Activated CD8-positive, alpha-beta memory T cell treated with anti-CD3 and anti-CD28 coated beads for 36 hours (primary cell): ENCODE data around the gene HMGCS2. TPM values are rescaled to one million over a fixed set of nuclear protein-coding genes. Genes with fewer than 3 reads are reported as not detected.

Experiments
- CTCF ChIA-PET: fragments of 350-600 bp; sonication (Branson Sonifier 250); formaldehyde crosslinking; loops from one replicate; lab custom pipeline; 2021; ENCODE audit warnings: antibody characterized with exemption; lab: Charles Lee
- POLR2A ChIA-PET: fragments of 350-600 bp; sonication (Branson Sonifier 250); formaldehyde crosslinking; loops from one replicate; lab custom pipeline; 2021; ENCODE audit warnings: antibody characterized with exemption; lab: Charles Lee
- total RNA-seq, 2 experiments: library from RNA; stranded (reverse); gene quantifications; one replicate each; pipeline ENCODE4 v1.2.3, GENCODE V29; 2021

HMGCS2 gene
- total RNA-seq, result not detected

DNA sequence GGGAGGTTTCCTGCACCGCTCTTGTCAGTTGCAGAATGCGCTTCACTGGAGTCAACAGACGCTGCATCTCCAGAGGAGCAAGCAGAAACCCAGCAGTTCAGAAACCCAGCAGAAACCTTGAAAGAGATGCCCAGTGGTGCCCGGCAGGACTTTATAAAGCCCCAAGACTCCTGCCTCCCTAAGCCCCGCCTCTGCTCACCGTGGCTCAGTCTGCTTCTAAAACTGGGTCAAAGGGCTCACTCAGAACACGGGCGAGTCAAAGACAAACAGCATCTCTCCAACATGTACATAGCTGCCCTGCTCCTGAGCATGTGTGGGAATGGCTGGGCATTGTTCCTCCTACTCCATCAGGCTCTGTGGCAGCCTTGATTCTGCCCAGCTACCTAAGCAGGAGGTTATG, at the start of gene HMGCS2:
HMGCS2 (minus strand) TSS at position 128 of the 400 bp plus-strand sequence; CDS start at position 67, 61 bp downstream.
- ChIA-PET CTCF (no interaction called here), POLR2A (no interaction called here)

DNA sequence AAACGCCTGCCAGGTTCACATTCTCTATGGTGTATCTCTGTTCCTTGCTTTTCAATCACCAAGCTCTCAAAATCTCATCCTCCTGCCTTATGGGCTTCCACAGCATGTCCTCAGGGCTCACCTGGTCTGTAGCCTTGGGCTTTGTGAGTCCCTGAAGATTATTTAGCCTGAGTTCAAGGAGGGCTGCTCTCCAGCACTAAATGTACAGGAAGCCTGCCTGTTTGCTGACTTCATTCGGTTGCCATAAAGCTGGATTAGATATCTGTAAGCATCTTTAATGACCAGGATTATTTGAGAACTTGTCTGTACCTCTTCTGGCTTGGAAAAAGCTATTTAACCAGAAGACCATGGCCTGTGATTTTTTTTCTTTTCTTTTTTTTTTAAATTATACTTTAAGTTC, 49.5 kb upstream of the HMGCS2 start:
- ChIA-PET CTCF (no interaction called here), POLR2A (no interaction called here)

DNA sequence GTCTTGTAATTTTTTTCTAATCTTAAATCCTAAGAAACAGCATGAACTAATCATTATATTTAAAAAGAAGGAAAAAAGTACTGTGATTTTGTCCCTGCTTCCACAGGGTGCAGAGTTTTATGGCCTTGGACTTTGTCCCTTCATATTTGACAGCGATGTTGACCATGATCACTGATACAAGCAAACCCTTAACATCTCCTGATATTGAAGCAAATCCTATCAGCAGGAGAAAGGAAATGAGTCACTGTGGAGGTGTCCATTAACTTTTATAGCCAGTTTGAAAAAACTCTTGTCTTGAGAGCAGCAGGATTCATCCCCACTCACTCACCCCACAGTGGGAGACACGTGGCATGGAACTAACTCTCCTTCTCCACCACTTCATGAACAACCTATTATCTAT, 47.7 kb upstream of the HMGCS2 start:
- CTCF ChIA-PET, result no interaction called here
- POLR2A ChIA-PET, result no interaction called here

DNA sequence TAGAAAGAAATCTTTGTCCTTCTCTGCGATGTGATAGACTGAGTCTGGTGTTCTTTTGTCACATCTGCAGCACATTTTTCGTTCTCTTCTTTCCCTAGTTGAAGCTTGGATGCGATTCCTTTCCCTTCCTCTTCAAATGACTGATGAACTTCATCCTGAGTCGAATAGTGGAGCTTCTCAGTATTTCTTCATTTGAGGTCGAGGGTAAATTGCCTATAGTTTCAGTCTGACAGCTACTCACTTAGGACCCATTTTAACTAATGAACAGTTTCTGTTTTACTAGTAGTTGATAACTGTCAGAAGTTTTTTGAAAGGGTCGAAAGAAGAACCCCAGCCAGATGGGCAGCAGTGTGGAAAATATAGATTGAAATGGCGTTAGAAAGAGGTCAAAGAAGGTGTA, 47.2 kb upstream of the HMGCS2 start:
- POLR2A ChIA-PET, result no interaction called here
- CTCF ChIA-PET, result no interaction called here

DNA sequence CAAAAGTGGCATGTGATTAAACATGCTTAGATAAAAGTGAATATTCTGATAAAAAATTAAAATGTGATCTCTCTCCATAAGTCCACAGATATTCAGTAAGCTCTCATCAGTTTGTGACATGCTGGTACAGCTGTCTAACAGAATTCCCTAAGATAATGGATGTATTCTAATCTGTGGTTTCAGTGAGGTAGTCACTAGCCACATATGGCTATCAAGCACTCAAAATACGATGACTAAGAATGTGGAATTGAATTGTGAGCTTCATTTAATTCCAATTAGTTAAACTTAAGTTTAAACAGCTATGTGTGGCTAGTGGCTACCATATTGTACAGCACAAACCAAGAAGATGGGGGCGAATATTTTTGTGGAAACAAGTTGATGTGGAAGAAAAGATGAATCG, 46.7 kb upstream of the HMGCS2 start:
- ChIA-PET CTCF (no interaction called here), POLR2A (no interaction called here)

DNA sequence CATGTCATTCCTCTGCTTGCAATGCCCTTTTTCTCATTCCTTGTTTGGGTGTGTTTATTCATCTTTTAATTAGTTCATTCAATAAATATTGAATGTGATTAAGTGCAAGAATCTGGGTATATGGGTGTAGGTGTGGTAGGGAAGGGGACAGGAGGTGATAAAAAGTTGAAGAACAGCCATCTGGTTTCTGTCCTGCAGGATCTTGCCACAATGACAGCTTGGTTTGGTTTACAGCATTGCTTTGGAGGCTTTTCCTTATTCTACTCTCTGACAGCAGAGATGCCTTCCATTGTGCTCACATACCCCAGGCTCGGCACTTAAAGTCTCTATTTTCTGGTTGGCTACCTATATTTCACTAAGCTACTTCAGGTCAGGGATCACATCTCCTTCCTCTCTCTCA, 45.6 kb upstream of the HMGCS2 start:
- ChIA-PET CTCF (interaction anchor here (0.9 kb wide), 1 partner anchor 13 kb away, joined by 3 read pairs; no protein-coding TSS in a partner anchor), POLR2A (interaction anchor here (0.7 kb wide), 1 partner anchor 44 kb away, joined by 3 read pairs; no protein-coding TSS in a partner anchor)

DNA sequence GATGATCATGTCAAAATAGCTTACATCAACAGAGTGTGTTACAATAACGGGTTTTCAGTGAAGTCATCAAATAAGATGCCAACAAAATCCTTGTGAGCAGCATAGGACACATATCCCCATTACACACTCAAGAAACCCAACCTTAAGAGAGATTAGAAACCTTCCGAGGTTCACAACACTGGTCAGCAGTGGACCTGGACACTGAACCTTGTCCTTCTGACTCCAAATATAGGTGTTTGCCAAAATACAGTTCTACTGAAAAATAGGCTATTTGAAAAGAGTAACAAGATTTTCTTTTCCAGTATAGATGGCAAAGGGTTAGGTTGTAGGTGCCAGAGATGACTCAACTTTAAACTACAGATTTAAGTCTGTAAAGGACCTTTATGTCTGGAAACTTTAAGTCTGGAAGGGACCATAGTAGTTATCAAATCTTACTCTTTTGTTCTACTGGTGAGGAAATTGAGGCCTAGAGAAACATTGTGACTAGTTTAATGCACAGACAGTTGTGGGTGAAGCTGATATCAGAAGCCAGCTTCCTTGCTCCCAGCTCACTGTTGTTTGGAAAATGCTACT, 43.4 kb upstream of the HMGCS2 start:
- CTCF ChIA-PET, result no interaction called here
- POLR2A ChIA-PET, result no interaction called here

DNA sequence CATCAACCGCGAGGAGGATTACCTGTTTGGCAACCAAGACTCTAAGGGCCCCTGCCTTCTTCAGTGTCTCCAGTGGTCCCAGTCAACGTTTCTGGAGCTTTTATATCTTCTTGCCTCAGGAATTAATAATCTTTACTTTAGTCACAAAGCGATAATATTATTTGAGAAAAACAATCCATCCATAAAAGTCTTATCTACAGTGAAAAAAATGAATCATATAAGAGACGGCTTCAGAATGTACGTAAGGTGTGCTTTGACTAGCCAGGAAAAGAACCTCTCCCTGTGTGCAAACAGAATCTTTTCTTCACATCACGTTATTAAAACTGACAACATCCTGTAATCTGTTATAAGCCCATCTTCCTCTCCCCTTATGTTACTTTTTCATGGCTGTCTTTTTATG, 42.7 kb upstream of the HMGCS2 start, which contains the start of gene REG4:
REG4 (minus strand) TSS at position 74 of the 400 bp plus-strand sequence. CDS start 2,691 bp downstream, outside the sequence.
- POLR2A ChIA-PET, result no interaction called here
- CTCF ChIA-PET, result no interaction called here

DNA sequence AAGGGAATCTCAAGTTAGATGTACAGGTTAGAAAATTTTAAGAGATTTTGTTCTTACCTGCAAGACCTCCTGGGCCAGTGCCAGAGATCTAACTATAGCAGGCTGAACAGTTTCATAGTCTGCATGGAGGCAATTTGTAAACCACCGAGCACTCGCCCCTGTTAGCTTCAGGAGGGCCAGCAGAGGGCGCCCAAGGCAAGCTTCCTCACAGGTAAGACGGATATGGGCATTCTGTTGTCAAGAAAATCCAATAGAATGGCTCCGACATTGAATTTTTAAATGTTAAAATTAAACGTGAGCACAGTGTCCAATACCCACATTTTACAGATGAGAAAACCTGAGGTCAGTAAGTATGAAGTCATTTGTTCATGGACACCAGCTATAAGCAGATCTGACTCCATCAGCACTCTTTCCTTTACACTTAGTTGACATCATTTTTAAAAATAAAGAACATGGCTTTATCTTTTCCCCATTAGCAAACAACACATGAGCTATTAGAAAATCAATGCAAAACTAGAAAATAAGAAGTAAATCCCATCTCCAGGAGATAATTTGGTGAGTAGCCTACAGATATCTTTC, 40.4 kb upstream of the HMGCS2 start:
- ChIA-PET CTCF (interaction anchor here (1.0 to 1.4 kb wide), 4 partner anchors 11 to 65 kb away, joined by 3 to 5 read pairs (median 4); no protein-coding TSS in a partner anchor), POLR2A (no interaction called here)

DNA sequence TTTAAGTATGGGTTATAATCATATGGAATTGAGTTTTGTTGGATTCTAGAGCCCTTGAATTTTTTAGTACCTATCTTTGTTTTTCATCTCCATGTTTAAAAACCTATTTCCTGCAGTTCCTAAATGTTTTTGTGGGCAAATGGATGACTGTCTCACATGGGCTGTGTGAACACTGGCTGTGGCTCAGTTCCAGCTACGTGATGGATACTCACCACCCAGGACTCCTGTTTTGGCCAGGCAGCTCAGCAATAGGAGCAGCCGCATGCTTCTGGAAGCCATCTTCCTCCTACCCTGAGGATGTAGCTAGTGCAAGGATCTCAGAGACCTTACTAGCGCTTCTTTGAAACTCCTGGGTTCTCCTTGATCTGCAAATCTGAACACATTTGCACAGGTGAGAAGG, 39.8 kb upstream of the HMGCS2 start:
- POLR2A ChIA-PET, result no interaction called here
- CTCF ChIA-PET, result interaction anchor here (1.0 to 1.4 kb wide), 4 partner anchors 10 to 64 kb away, joined by 3 to 5 read pairs (median 4); no protein-coding TSS in a partner anchor

DNA sequence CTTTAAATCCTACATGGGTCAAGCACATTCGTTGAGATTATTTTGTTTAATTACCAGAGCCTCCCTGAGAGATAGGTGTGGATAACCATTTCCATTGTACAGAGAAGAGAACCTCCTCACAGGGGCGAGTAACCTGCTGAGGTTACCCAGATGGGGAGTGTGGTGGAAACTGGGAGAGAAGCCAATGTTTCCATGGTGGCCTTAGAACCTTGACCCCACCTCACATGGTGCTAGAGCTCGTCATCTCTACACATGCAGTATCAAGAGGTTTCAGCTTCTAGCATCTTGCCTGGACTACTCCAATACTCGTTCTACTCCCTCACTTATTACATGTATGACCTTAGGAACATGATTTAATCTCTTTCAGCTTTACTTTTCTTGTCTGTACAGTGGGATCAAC, 37.8 kb upstream of the HMGCS2 start:
- ChIA-PET CTCF (no interaction called here), POLR2A (no interaction called here)

DNA sequence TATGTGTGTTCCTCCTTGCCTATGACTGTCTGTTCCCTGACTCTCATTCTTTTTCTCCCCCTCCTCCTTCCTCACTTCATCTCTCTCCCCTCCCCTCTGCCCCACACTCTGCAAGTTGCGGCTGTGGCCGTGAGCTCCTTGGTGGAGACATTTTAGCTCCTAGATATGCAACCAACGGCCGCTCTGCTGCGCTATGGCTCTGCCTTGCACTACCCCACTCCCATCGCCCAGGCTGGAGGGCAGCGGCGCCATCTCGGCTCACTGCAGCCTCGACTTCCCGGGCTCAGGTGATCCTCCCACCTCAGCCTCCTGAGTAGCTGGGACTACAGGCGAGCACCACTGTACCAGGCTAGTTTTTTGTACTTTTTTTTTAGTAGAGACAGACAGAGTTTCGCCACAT, 37.0 kb upstream of the HMGCS2 start:
- POLR2A ChIA-PET, result no interaction called here
- CTCF ChIA-PET, result no interaction called here

DNA sequence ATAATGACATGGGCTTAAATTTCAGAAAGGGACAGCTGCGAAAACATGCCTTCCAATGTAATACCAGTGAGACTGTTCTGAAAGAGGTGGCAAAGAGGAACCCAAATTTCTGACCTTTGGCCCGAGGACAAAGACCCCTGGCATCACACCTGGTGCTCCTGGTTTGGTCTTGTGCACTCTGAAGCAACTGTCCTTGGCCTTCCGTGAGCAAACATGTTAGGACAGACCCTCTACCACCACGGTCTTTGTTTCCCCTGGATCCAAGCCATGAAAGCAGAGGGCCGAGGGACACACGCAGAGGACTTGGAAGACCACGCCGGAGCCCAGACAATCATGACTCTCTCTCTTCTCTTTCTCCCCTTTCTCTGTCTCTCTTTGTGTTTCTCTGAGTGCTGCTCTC, 36.5 kb upstream of the HMGCS2 start:
- POLR2A ChIA-PET, result no interaction called here
- CTCF ChIA-PET, result no interaction called here

DNA sequence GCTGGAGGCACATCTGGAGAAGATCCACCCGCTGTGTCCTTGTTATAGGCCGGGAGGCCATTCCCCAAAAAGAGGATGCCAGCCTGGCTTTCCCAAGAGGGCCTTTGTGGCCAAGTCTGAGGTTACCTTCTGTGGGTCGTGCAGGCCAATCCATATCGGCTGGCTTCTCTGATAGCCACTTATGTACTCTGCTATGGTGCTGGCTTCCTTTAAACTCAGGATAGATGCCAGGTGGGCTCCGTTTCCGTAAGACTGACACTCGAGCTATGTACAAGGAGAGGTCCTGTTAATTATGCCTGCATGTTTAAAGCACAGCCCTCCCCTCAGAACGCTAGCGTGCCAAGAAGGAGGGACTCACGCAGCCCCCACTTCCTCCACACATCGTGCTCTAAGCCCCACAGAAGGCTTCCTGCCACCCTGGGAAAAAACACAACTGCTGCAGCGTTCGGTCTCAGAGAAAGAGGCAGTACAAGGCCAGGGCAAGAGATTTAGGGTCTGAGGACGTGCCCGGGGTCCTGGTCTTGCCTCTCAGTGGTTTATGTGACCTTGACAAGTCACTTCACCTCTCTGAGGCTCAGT, 31.0 kb upstream of the HMGCS2 start:
- CTCF ChIA-PET, result interaction anchor here (0.5 kb wide), 1 partner anchor 145 kb away, joined by 3 read pairs; no protein-coding TSS in a partner anchor
- POLR2A ChIA-PET, result no interaction called here

DNA sequence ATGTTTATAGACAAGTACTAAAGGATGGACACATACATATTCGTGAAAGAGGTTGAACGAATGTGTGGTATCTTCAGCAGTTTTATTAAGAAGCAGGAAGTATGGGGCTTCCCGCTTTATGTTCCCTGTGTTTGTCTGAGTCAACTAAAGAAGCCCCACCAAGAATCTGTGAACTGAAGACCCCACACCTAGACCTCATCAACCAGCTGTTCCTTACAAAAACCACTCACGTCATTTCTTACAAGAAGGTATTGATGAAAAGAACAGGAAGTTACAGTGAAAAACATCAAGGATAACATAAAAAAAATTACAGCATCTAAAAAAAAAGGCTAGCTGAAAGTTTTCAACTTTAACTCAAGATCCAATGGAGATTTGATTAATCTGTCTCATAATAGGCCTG, 30.3 kb upstream of the HMGCS2 start:
- POLR2A ChIA-PET, result no interaction called here
- CTCF ChIA-PET, result interaction anchor here (1.5 kb wide), 1 partner anchor 10 kb away, joined by 4 read pairs; no protein-coding TSS in a partner anchor

DNA sequence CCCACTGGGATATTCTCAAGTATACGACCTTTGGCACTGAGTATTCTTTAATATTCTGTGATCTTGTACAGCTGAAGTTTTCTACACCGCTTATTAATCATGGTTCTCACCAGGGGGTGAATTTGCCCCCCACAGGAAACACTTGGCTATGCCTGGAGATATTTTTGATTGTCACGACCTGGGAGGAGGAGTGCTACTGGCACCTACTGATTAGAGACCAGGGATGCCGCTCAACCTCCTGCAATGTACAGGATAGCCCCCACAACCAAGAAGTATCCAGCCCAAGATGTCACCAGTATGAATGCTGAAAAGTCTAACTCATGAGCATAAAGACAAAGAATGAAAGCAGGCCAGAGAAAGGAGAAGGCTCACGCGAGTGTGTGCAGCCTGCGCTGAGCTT, 28.9 kb upstream of the HMGCS2 start:
- POLR2A ChIA-PET, result no interaction called here
- CTCF ChIA-PET, result interaction anchor here (1.5 kb wide), 1 partner anchor 12 kb away, joined by 4 read pairs; no protein-coding TSS in a partner anchor

DNA sequence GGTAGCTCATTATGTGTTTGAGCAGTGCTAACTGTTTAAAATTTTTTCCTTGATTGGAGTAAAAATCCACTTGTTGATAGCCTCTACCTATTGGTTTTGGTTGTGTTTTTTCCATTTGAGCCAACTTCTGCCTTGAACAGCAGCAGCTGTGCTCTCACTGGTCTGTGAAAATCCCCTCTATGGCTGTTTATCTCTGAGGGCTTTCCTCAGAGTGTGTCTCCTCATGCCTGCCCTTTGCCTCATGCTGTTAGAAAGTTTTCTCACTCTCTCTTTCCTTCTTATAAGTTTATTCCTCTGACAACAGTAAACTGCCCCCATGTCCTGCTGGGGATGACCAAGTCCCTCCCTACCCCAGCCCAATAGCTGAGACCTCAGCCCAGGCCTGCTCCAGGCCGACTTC, 28.5 kb upstream of the HMGCS2 start:
- ChIA-PET POLR2A (no interaction called here), CTCF (interaction anchor here (1.5 kb wide), 1 partner anchor 12 kb away, joined by 4 read pairs; no protein-coding TSS in a partner anchor)

DNA sequence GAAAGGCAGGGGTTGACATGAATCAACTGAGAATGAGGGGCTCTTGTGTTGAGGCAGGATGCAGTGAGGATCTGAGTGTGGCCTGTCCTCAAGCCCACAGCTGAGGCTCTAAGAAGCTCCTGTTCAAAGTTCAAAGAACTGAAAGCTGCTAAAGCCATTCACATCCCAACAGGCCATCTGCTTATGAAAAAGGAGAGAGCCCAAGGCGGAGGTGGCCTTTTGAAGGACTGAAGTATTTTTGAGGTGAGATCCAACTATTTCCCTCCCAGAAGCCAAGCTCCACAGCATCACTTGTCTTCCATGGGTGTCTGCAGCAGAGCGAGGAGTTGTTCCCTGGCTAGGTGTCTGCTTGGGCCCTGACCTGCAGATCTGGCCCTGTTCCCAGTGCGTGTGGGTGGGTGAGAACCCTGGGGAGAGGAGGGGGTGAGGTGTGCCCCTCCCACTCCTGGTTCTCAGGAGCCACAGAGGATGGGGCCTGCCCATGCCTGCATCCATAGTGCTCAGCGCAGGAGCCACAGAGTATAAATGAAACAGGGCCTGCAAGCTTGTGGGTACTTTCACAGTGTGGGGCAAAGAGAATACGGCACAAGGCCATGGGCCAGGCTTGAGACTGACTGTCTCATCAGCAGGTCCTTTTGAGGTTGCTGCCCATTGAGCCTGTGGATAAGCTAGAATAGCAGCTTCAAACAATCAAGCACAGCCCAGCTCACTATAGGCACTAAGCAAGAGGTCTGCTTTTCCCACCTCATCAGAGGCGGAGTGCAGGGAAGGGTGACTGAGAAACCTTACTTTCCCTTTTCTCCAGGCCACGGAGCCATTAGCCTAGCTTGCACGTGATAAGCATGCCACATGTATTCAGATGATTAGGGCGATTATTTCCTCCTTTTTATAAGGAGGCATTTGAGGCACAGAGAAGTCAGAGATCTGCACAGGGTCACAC, 26.8 kb upstream of the HMGCS2 start:
- ChIA-PET CTCF (interaction anchor here (1.7 kb wide), 1 partner anchor 13 kb away, joined by 4 read pairs; no protein-coding TSS in a partner anchor), POLR2A (no interaction called here)

DNA sequence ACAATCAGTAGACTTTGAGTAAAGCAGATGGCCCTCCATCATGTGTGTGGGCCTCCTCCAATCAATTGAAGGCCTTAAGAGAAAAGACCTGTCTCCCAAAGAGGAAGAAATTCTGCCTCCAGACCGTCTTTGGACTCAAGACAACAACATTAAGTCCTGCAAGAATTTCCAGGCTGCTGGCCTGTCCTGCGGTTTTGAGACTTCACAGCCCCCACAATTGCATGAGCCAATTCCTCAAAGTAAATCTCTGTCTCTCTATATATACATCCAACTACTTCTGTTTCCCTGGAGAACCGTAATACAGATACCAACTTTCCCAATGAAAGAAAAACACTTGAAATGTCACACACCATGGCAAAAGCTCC, 26.2 kb upstream of the HMGCS2 start:
- CTCF ChIA-PET, result interaction anchor here (0.6 to 1.7 kb wide), 2 partner anchors 14 to 17 kb away, joined by 3 to 4 read pairs; no protein-coding TSS in a partner anchor
- POLR2A ChIA-PET, result no interaction called here
